Activated T-helper 1 cell treated with Interleukin-2 at 50 U/mL for 16 hours (primary cell): ENCODE measurements around the gene NDUFA11.

Source experiments
- DNase-seq: peaks from one replicate; pipeline ENCODE4 v3.0.0-alpha.2; 2020; ENCODE audit warnings: low read depth

The NDUFA11 gene

GRCh38 chr19:5932609-5933262, 29.1 kb upstream of the NDUFA11 start:
- no peak for DNase-seq

- DNase-seq, result no peak
Observed at GRCh38 chr19:5932146-5932545, 28.6 kb upstream of the NDUFA11 start.

DNA sequence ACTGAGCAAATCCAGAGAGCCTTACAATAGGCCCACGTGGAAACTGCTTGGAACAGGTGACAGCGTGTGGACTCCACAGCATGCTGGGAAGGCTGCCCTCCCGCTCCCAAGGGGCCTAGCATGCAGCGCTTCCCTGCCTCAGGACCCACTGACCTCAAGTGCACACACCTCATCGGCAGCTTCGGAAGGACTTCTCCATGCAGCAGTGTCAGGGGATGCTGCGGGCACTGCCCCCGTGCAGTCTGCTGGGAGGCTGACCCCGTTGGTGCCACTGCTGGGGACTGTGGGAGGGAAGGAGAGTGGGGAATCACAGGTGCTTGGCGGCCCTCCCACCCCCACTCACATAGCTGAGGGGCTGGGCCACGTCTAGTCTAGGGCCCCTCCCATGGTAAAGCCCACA, 27.7 kb upstream of the NDUFA11 start:
- DNase-seq, result no peak

DNA sequence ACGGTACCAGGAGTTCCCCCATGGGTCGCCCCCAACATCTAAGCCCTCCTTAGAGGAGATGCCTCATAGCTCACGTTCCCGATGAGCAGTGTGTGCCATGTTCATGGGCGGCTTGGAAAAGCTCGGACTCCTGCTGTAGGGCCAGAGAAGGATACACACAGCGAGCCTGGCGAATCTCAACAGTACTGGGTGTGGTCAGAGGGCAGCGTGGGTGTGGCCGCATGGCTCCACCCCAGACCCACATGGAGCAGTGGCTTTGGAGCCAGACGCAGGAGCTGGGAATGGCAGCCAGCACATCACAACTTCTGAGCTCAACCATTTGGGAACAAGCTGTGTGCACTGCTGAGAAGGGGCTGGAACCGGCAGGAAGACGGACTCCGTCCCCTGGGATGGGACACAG, 26.0 kb upstream of the NDUFA11 start:
- DNase-seq, result no peak

- DNase-seq, result no peak
Observed at GRCh38 chr19:5929179-5929578, 25.6 kb upstream of the NDUFA11 start.

- DNase-seq, result no peak
Observed at GRCh38 chr19:5927441-5927821, 23.8 kb upstream of the NDUFA11 start.

DNA sequence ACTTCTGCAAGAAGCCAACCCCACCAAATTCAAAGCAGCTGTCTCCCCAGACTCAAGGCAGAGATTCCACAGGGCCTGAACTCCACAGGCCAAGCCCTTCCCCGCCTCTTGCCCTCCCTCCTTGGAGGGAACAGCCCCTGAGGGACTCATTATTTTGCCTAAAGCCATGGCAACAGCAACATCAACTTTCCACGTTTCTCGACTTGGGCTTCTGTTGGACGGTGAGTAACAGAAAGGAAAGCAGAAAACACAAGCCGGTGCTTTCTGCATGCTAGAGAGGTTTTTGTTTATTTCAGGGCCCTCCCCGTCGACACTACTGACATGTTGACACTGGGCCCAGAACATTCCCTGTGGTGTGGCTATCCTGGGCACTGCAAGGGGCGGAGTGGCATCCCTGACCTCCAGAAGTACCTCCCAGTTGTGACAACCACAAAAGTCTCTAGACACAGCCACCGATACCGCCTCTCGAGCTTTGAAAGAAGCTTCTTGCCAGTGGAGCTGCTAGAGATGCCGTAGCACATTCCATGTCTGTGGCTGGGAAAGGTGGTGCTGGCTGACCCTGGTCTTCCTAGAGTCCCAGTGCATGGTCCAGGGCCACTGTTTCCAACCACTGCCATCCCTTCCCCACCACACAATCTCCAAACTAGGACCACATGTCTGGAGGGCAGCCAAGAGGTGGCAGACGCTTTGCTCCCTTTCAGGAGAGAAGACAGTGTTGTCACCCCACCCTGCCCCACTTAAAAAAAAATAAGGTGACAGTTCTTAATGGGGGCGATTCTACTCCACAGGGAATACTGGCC, 23.3 kb upstream of the NDUFA11 start:
- no peak for DNase-seq

DNA sequence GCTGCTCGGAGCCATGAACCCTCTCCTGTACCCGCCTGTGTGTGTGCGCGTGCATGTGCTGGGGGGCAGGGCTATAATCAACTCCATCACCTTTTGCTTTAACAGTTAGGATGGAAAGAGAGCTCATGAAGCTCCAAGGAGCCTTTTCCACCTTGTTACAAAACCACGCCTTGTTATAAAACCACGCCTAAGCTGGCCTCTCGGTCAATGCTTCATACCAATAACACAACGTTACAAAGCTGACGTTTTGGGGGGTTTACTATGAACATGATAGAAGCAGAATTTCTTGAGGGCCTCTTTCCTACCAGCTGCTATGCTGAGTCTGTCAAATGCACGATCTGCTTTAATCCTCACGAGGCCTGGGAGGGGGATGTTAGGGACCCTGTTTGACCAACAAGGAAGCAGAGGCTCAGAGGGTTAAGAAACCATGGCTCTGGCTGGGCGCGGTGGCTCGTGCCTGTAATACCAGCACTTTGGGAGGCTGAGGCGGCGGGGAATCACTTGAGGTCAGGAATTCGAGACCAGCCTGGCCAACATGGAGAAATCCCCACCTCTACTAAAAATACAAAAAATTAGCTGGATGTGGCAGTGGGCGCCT, 22.3 kb upstream of the NDUFA11 start:
- DNase-seq, result no peak

DNA sequence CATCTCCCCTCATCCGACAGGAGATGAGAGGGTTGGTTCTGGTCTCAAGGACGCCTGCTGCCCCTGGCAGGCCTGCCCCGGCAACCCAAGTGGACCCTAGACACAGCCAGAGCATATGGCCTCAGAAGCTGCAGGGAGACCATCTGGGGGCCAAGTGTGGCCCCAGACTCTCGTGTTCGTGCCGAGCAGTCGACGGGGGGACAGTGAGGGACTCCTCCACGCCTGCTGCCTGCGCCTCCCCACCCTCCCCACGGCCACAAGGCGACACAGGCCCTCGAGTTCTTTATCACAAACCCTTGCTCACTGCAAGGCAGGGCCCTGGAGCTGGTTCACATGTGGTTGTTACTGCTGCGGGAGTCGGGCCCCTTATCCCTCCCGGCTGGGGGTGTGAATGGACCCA, 19.8 kb upstream of the NDUFA11 start:
- no peak for DNase-seq

- no peak for DNase-seq
Observed at GRCh38 chr19:5922161-5922545, 18.6 kb upstream of the NDUFA11 start.

DNA sequence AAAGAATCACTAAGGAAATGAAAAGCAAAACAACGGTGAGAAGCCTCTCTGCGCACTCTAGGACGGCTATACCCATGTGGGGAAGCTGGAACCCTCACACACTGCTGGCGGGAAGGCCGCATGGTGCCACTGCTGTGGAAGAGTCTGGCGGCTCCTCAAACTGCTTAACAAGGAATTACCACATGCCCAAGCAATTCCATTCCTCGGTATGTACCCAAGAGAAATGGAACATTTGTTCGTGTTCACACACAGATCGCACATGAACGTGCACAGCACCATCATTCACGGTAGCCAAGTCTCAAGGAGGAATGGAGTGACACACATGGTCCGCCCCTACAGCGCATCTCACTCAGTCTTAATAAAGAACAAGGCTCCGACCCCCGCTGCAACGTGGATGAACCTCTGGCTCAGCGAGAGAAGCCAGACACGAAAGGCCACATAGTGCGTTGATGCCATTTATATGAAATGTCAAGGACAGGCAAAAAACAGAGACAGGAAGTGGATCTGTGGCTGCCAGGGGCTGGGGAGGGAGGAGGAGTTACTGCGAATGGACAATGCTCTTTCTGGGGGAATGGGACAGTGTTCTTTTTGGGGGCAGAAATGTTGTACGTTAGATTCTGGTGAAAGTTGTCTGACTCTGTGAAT, 18.0 kb upstream of the NDUFA11 start:
- DNase-seq, result no peak

DNA sequence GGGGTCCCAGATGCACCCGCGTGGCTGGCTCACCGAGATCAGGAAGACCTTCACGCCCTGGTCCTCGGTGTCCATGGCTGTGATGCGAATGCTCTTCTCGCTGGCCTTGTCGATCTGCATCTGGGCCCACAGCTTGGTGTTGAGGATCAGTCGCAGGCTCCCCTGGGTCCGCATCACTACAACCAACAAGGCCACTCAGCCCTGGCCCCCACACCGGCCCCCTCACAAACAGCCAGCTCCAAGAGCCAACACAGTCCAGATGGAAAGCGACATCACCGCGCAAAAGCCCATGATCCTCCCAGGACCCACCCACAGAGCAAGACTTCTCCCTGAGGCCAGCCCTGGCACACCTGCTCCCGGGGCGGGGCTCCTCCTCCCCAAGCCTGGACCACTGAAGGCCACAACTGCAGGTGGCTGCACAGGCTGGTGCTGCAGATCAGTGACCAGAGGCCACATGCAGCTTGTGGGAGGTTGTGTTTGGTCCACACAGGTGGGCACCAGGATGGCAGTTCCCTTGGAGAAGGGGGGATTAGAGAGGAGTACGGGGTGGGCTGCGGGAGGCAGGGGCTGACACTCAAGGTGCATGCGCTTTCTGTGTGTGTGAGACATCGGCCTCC, 15.0 kb upstream of the NDUFA11 start:
- no peak for DNase-seq

DNA sequence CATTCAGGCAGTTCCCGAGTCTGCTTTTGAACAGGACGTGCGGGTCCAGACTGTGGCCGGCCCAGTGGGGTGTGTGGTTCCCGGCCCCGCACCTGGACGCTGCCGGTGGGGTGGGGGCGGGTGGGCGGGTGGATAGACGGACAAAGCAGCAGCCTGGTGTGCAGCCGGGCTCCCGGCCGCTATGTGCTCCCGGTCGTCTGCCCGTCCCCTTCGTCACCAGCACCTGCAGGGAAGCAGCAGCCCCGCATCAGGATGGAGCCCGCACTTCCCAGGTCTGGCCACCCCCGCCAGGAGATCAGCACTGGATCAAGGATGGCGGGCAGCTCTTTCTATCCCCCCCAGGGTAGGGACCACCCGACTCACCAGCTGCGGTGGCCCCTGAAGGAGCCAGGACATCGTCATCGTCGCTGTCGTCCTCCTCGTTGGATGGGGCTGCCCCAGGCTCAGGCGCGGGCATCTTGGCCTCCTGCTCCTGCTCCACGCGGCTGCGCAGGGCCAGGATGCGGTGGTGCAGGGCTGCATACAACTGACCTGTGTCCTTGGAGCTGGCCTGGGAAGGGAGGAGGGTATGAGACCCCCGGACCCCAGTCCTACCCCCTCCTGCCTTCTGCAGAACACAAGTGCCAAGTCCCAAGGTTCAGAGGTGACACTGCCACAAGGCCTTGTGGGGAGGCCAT, 14.0 kb upstream of the NDUFA11 start:
- no peak for DNase-seq

GRCh38 chr19:5916181-5916708, 12.7 kb upstream of the NDUFA11 start:
- no peak for DNase-seq

- no peak for DNase-seq
Observed at GRCh38 chr19:5915782-5916165, 12.2 kb upstream of the NDUFA11 start.

GRCh38 chr19:5914946-5915781, 11.6 kb upstream of the NDUFA11 start:
- no peak for DNase-seq

DNA sequence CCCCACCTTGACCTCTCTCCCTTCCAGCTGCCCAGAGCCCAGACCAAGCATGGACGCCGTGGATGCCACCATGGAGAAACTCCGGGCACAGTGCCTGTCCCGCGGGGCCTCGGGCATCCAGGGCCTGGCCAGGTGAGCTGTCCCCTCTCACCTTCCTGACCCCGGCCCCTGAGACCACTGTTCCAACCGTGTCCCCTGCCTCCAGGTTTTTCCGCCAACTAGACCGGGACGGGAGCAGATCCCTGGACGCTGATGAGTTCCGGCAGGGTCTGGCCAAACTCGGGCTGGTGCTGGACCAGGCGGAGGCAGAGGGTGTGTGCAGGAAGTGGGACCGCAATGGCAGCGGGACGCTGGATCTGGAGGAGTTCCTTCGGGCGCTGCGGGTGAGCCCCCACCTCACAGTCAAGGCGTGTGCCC, 10.8 kb upstream of the NDUFA11 start:
- no peak for DNase-seq

DNA sequence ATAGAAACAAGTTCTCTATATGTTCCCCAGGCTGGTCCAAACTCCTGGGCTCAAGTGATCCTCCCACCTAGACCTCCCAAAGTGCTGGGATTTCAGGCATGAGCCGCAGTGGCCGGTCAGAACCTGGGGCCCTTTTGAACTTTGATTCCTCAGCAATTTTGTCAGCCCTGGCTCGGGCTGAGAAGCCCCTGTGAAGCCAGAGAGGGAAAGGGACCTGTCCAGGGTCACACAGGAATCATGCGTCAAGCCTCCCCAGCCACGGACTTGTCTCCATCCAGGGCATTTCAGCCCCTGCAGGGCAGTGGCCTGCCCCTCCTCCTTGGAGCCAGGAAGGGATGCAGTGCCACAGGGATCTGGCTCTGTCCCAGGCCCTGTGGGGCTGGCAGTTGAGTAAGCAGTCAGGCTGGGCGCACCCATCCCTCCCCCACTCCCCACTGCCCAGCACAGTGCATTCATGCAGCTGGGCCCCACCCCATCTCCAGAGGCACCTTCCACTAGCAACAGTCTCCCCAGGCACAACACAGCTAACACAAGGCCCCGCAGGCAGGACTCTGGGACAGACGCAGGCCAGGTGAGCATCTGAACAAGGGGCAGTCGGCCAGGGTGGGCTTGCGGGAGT, 10.3 kb upstream of the NDUFA11 start, which contains the start of gene CAPS:
Gene CAPS (plus strand): TSS at position 516 of the 619 bp plus-strand sequence. CDS start 153 bp downstream, outside the sequence.
- DNase-seq, result no peak

- DNase-seq, result no peak
Observed at GRCh38 chr19:5911366-5911765, 7.8 kb upstream of the NDUFA11 start.

GRCh38 chr19:5910638-5910907, 7.0 kb upstream of the NDUFA11 start:
- no peak for DNase-seq
